ENCODE measurements around the gene ZBTB7C.

GRCh38 chr18:48328473-48329210 lies 80.5 kb downstream of the ZBTB7C start:
- TF ChIP-seq POLR2A (IDR thresholded peaks at IDR 0.05; ENCODE audit: low read depth, low read length) (no peak), POLR2AphosphoS5 (IDR thresholded peaks at IDR 0.05; ENCODE audit: low read depth, low read length) (no peak), TAF1 (IDR thresholded peaks at IDR 0.05; ENCODE audit: low read depth, low read length) (no peak), PAX5 (IDR thresholded peaks at IDR 0.05; ENCODE audit: insufficient read depth, low read length, severe bottlenecking) (no peak)

All from GM12891 (cell line).